Measurements from ENCODE around the gene LCP2.

GRCh38 chr5:170330568-170331054 lies 33.0 kb upstream of the LCP2 start:
- TF ChIP-seq POLR2A (IDR thresholded peaks at IDR 0.05; ENCODE audit: low read length) (no peak), GATA1 (IDR thresholded peaks at IDR 0.05; ENCODE audit: low read depth, low read length) (no peak)
